GM12874 (cell line): ENCODE data around the gene CBLB.

Source experiments
- TF ChIP-seq, protein P1 (sequence below): IDR thresholded peaks from 2 replicates; pipeline ENCODE4 v1.5.1; 2011; ENCODE audit warnings: low read depth, mild to moderate bottlenecking, control low read depth, low read length, moderate library complexity; ENCODE audit not compliant: insufficient read depth

The CBLB gene

GRCh38 chr3:105868742-105869530, at the start of gene CBLB:
TSS of gene CBLB (minus strand) at chr3:105869012. CDS start at chr3:105867577, 1,435 bp downstream.
- TF ChIP-seq, protein P1, sequence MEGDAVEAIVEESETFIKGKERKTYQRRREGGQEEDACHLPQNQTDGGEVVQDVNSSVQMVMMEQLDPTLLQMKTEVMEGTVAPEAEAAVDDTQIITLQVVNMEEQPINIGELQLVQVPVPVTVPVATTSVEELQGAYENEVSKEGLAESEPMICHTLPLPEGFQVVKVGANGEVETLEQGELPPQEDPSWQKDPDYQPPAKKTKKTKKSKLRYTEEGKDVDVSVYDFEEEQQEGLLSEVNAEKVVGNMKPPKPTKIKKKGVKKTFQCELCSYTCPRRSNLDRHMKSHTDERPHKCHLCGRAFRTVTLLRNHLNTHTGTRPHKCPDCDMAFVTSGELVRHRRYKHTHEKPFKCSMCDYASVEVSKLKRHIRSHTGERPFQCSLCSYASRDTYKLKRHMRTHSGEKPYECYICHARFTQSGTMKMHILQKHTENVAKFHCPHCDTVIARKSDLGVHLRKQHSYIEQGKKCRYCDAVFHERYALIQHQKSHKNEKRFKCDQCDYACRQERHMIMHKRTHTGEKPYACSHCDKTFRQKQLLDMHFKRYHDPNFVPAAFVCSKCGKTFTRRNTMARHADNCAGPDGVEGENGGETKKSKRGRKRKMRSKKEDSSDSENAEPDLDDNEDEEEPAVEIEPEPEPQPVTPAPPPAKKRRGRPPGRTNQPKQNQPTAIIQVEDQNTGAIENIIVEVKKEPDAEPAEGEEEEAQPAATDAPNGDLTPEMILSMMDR: no peak

GRCh38 chr3:105916767-105917166, 48.0 kb upstream of the CBLB start:
- TF ChIP-seq, protein P1: no peak

GRCh38 chr3:105915524-105915923, 46.7 kb upstream of the CBLB start:
- TF ChIP-seq, protein P1: no peak

GRCh38 chr3:105913616-105914015, 44.8 kb upstream of the CBLB start:
- TF ChIP-seq, protein P1: no peak

DNA sequence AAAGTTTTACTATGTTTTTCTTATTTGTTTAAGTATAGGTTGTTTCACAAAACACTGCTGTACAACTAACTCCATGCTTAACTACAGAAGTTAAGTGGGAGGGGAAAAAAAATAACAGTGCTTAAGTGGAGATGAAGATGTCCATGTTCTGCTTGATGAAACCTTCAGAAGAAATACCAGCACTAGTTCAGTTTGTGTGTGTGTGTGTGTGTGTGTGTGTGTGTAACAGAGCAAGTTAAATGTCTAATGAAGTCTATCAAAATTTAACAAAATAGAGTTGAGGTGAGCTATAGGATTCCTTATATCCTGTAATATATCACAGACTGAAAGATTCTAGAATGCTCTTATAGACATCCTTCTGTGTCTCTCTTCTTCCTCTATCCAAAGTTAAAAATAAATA, 44.1 kb upstream of the CBLB start:
- TF ChIP-seq, protein P1: no peak

DNA sequence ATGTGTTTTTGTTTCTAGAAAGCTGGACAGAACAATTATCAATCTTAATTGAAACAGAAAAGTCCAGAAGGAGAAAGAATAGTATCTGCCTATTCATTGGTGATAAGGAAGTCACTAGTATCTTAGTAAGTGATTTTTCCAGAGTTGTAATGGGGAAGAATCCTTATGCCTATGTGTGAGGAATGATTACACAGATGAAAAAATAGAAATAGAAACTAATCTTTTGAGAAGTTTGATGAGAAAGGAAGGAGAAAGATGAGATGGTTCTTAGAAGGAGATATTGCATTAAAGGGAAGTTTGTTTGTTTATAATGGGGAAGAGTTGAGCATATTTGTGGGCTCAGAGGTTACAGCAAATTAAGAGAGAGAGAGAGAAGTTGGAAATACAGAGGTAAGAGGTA, 42.7 kb upstream of the CBLB start:
- TF ChIP-seq, protein P1: no peak

- TF ChIP-seq, protein P1: no peak
Observed at GRCh38 chr3:105907777-105908176, 39.0 kb upstream of the CBLB start.
